ENCODE results near the gene CACNA1F.

Gene CACNA1F

GRCh38 chrX:49199315-49199595 is 33.9 kb downstream of the CACNA1F start:
- Histone ChIP-seq H3K27me3 (replicated peaks) (no peaks in the 10 kb centered on the region), H3K36me3 (replicated peaks) (no peaks in the 10 kb centered on the region), H3K4me3 (ENCODE audit: low read depth, low read length) (no peak overlapping the region), H3K27ac (no peak overlapping the region)
- no peak for TF ChIP-seq CTCF (IDR thresholded peaks at IDR 0.05; ENCODE audit: low read depth, low read length, missing control alignments)
- in situ Hi-C loops (cut with HindIII; ENCODE audit: low pct_ligation_motif_present, low sequenced_read_pairs), result no loop called here
- no peak for DNase-seq

GRCh38 chrX:49198540-49199314 is 34.4 kb downstream of the CACNA1F start:
- DNase-seq, result no peak
- in situ Hi-C loops (cut with HindIII; ENCODE audit: low pct_ligation_motif_present, low sequenced_read_pairs), result no loop called here
- no peaks in the 10 kb centered on the region for H3K36me3 ChIP-seq (replicated peaks)
- no peak overlapping the region for H3K4me3 ChIP-seq (ENCODE audit: low read depth, low read length)
- no peak overlapping the region for H3K27ac ChIP-seq
- TF ChIP-seq CTCF (IDR thresholded peaks at IDR 0.05; ENCODE audit: low read depth, low read length, missing control alignments), result no peak
- no peaks in the 10 kb centered on the region for H3K27me3 ChIP-seq (replicated peaks)

- TF ChIP-seq CTCF (IDR thresholded peaks at IDR 0.05; ENCODE audit: low read depth, low read length, missing control alignments), result no peak
- DNase-seq, result no peak
- no peaks in the 10 kb centered on the region for H3K36me3 ChIP-seq (replicated peaks)
- in situ Hi-C loops (cut with HindIII; ENCODE audit: low pct_ligation_motif_present, low sequenced_read_pairs), result no loop called here
- H3K27me3 ChIP-seq (replicated peaks), result no peaks in the 10 kb centered on the region
- no peak overlapping the region for H3K4me3 ChIP-seq (ENCODE audit: low read depth, low read length)
- no peak overlapping the region for H3K27ac ChIP-seq
Measured at GRCh38 chrX:49197543-49198087, 35.5 kb downstream of the CACNA1F start.

GRCh38 chrX:49193542-49193964 is 39.6 kb downstream of the CACNA1F start:
- in situ Hi-C loops (cut with HindIII; ENCODE audit: low pct_ligation_motif_present, low sequenced_read_pairs), result no loop called here
- no peak overlapping the region for H3K4me3 ChIP-seq (ENCODE audit: low read depth, low read length)
- no peak overlapping the region for H3K27ac ChIP-seq
- DNase-seq, result no peak
- no peak for TF ChIP-seq CTCF (IDR thresholded peaks at IDR 0.05; ENCODE audit: low read depth, low read length, missing control alignments)
- no peaks in the 10 kb centered on the region for H3K27me3 ChIP-seq (replicated peaks)
- no peaks in the 10 kb centered on the region for H3K36me3 ChIP-seq (replicated peaks)

GRCh38 chrX:49192722-49193328 is 40.3 kb downstream of the CACNA1F start:
- no peaks in the 10 kb centered on the region for H3K27me3 ChIP-seq (replicated peaks)
- no peaks in the 10 kb centered on the region for H3K36me3 ChIP-seq (replicated peaks)
- H3K4me3 ChIP-seq (ENCODE audit: low read depth, low read length), result no peak overlapping the region
- peak; percentile 8 for DNase-seq
- in situ Hi-C loops (cut with HindIII; ENCODE audit: low pct_ligation_motif_present, low sequenced_read_pairs), result no loop called here
- H3K27ac ChIP-seq, result no peak overlapping the region
- TF ChIP-seq CTCF (IDR thresholded peaks at IDR 0.05; ENCODE audit: low read depth, low read length, missing control alignments), result peak; percentile 74
